B cell (primary cell): ENCODE data around the gene OR51M1.

ENCODE experiments used
- EZH2 ChIP-seq: IDR thresholded peaks from 2 replicates; pipeline ENCODE4 v1.6.1; 2012; ENCODE audit warnings: borderline replicate concordance, low read depth, mild to moderate bottlenecking, moderate library complexity, low read length; ENCODE audit not compliant: insufficient read depth, poor library complexity, severe bottlenecking
- TF ChIP-seq, protein P1 (sequence below): fragments of 200-600 bp; IDR thresholded peaks from one replicate; pipeline ENCODE4 v1.8.0; 2022; ENCODE audit warnings: antibody characterized with exemption, mild to moderate bottlenecking

DNA sequence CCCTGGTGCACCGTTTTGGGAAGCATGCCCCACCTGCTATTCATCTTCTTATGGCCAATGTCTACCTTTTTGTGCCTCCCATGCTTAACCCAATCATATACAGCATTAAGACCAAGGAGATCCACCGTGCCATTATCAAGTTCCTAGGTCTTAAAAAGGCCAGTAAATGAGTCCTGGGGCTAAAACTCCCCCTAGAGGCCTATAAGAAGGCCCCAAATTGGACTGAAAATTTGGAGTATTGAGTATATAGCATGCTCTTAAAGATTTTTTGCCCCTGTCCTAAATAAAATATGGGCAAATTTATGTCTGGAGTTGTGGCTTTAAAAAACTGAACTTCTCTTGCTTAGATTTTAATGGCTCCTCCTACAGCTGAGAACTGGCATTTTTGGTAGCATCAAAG is 6.6 kb downstream of the OR51M1 start:
- TF ChIP-seq, protein P1, sequence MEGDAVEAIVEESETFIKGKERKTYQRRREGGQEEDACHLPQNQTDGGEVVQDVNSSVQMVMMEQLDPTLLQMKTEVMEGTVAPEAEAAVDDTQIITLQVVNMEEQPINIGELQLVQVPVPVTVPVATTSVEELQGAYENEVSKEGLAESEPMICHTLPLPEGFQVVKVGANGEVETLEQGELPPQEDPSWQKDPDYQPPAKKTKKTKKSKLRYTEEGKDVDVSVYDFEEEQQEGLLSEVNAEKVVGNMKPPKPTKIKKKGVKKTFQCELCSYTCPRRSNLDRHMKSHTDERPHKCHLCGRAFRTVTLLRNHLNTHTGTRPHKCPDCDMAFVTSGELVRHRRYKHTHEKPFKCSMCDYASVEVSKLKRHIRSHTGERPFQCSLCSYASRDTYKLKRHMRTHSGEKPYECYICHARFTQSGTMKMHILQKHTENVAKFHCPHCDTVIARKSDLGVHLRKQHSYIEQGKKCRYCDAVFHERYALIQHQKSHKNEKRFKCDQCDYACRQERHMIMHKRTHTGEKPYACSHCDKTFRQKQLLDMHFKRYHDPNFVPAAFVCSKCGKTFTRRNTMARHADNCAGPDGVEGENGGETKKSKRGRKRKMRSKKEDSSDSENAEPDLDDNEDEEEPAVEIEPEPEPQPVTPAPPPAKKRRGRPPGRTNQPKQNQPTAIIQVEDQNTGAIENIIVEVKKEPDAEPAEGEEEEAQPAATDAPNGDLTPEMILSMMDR = no peak
- TF ChIP-seq EZH2 = no peak
